Liver (tissue), 9 donors: ENCODE measurements around the gene CACTIN. TPM values are rescaled to one million over a fixed set of nuclear protein-coding genes. Genes with fewer than 3 reads are reported as not detected.

ENCODE experiments used
- DNase-seq: peaks from one replicate; pipeline ENCODE4 v3.0.0-alpha.2; 2017; ENCODE audit warnings: low spot score
- H3K27ac ChIP-seq, 2 donors: one replicate each; pipeline ENCODE4 v1.7.0; 2013; ENCODE audit warnings: inconsistent platforms in 2 of 2, low read length in 2 of 2, control low read depth in 1 of 2, low read depth in 1 of 2, mild to moderate bottlenecking in 1 of 2
- H3K27me3 ChIP-seq, 4 donors: one replicate each; pipeline versions ENCODE4 v1.6.1 to v1.7.0; 2013; ENCODE audit warnings: low read length in 3 of 4, inconsistent platforms in 1 of 4, mild to moderate bottlenecking in 1 of 4, moderate library complexity in 1 of 4; ENCODE audit not compliant: control insufficient read depth in 4 of 4, insufficient read depth in 4 of 4
- H3K36me3 ChIP-seq, 4 donors: one replicate each; pipeline versions ENCODE4 v1.6.1 to v1.7.0; 2013; ENCODE audit warnings: low read length in 3 of 4, mild to moderate bottlenecking in 3 of 4, low read depth in 1 of 4, moderate library complexity in 1 of 4; ENCODE audit not compliant: control insufficient read depth in 4 of 4, insufficient read depth in 3 of 4
- H3K4me1 ChIP-seq, 4 donors: one replicate each; pipeline versions ENCODE4 v1.6.1 to v1.7.0; 2013; ENCODE audit warnings: low read length in 3 of 4, mild to moderate bottlenecking in 3 of 4, moderate library complexity in 1 of 4; ENCODE audit not compliant: control insufficient read depth in 4 of 4, insufficient read depth in 4 of 4
- H3K4me3 ChIP-seq, 3 donors: one replicate each; pipeline versions ENCODE4 v1.6.1 to v1.7.0; 2013; ENCODE audit warnings: low read length in 3 of 3, control low read depth in 1 of 3, low read depth in 1 of 3, mild to moderate bottlenecking in 1 of 3
- H3K9ac ChIP-seq, 2 donors: one replicate each; pipeline ENCODE4 v1.7.0; 2013; ENCODE audit warnings: low read length in 2 of 2, mild to moderate bottlenecking in 2 of 2, moderate library complexity in 2 of 2, control low read depth in 1 of 2, low read depth in 1 of 2
- H3K9me3 ChIP-seq, 4 donors: one replicate each; pipeline versions ENCODE4 v1.6.1 to v1.7.0; 2013; ENCODE audit warnings: low read length in 3 of 4; ENCODE audit not compliant: control insufficient read depth in 4 of 4
- ATF3 ChIP-seq: IDR thresholded peaks from 2 replicates; pipeline ENCODE4 v1.6.1; 2016; ENCODE audit warnings: antibody characterized with exemption
- CTCF ChIP-seq: fragments of 150-350 bp; IDR thresholded peaks from 2 replicates; pipeline ENCODE4 v1.5.1; 2017; ENCODE audit warnings: improper control_type of control experiment, low read depth, low read length; ENCODE audit not compliant: missing input control
- EGR1 ChIP-seq, 2 donors: IDR thresholded peaks; 2 replicates each; pipeline ENCODE4 v1.6.1; 2016 to 2018; ENCODE audit warnings: antibody characterized with exemption in 2 of 2, low read depth in 2 of 2
- FOXA1 ChIP-seq: IDR thresholded peaks from 2 replicates; pipeline ENCODE4 v1.6.1; 2016; ENCODE audit warnings: antibody characterized with exemption
- FOXA2 ChIP-seq: IDR thresholded peaks from 2 replicates; pipeline ENCODE4 v1.6.1; 2016; ENCODE audit warnings: antibody characterized with exemption
- GABPA ChIP-seq, 2 donors: IDR thresholded peaks in 1 of 2; conservative IDR thresholded peaks in 1 of 2; 2 replicates each; pipeline ENCODE4 v1.6.1; 2016; ENCODE audit warnings: antibody characterized with exemption in 2 of 2, mild to moderate bottlenecking in 1 of 2, moderate library complexity in 1 of 2
- HNF4A ChIP-seq, 2 donors: conservative IDR thresholded peaks; 2 replicates each; pipeline ENCODE4 v1.6.1; 2016; ENCODE audit warnings: antibody characterized with exemption in 2 of 2, mild to moderate bottlenecking in 2 of 2
- HNF4G ChIP-seq: IDR thresholded peaks from 2 replicates; pipeline ENCODE4 v1.6.1; 2016; ENCODE audit warnings: antibody characterized with exemption
- JUND ChIP-seq, 2 donors: IDR thresholded peaks; 2 replicates each; pipeline ENCODE4 v1.6.1; 2016; ENCODE audit warnings: antibody characterized with exemption in 2 of 2
- RAD21 ChIP-seq, 2 donors: IDR thresholded peaks; 2 replicates each; pipeline ENCODE4 v1.6.1; 2016; ENCODE audit warnings: antibody characterized with exemption in 2 of 2, mild to moderate bottlenecking in 2 of 2
- REST ChIP-seq: IDR thresholded peaks from 2 replicates; pipeline ENCODE4 v1.6.1; 2016; ENCODE audit warnings: antibody characterized with exemption, mild to moderate bottlenecking
- RXRA ChIP-seq, 2 donors: IDR thresholded peaks; 2 replicates each; pipeline ENCODE4 v1.6.1; 2017 to 2018; ENCODE audit warnings: antibody characterized with exemption in 2 of 2, mild to moderate bottlenecking in 1 of 2
- SP1 ChIP-seq: IDR thresholded peaks from 2 replicates; pipeline ENCODE4 v1.6.1; 2018; ENCODE audit warnings: antibody characterized with exemption, mild to moderate bottlenecking
- TAF1 ChIP-seq: conservative IDR thresholded peaks from 2 replicates; pipeline ENCODE4 v1.6.1; 2016; ENCODE audit warnings: antibody characterized with exemption, mild to moderate bottlenecking
- YY1 ChIP-seq: IDR thresholded peaks from 2 replicates; pipeline ENCODE4 v1.6.1; 2016; ENCODE audit warnings: antibody characterized with exemption, mild to moderate bottlenecking
- ZBTB33 ChIP-seq: IDR thresholded peaks from 2 replicates; pipeline ENCODE4 v1.6.1; 2016; ENCODE audit warnings: antibody characterized with exemption
- WGBS: extraction: QIAGEN DNeasy Blood & Tissue Kit; methylation state at CpG from one replicate; pipeline ENCODE4 v1.1.7; 2013; 5-methylcytosine and 5-hydroxymethylcytosine counted together
- polyA plus RNA-seq, 2 donors: library from polyadenylated mRNA; stranded (reverse) in 1 of 2; unstranded in 1 of 2; fragments of 200-250 nt in 1 of 2; fragments of >200 nt in 1 of 2; fragmentation: Nextera tagmentation in 1 of 2; extraction: Ambion mirVana in 1 of 2; gene quantifications; one replicate each; pipeline versions ENCODE4 v1.2.1 to v1.2.3, GENCODE V29; 2013 to 2015
- total RNA-seq, 2 donors: library from RNA; depleted of rRNA; stranded (reverse); fragments of >200 nt; gene quantifications; one replicate each; pipeline ENCODE4 v1.2.3, GENCODE V29; 2014
- donor health status: healthy.
- donor health status: healthy.
- donor health status: healthy.
- donor health status: healthy.
- donor health status: healthy.

CACTIN gene
- total and polyA plus RNA-seq, 4 donors, result 1.9 to 13.2 (median 10.0) TPM

GRCh38 chr19:3612901-3613741 is 13.5 kb downstream of the CACTIN start:
- Histone ChIP-seq H3K9me3 (no peaks in the 10 kb centered on the region), H3K4me3 (no peak overlapping the region), H3K27ac (peak overlapping the region; percentile 44 to 50), H3K36me3 (peaks cover 4 to 26% (median 8%) of the 10 kb centered on the region in 4 donors), H3K27me3 (no peaks in the 10 kb centered on the region), H3K9ac (no peak overlapping the region), H3K4me1 (peaks cover 0 to 2% (median under 1%) of the 10 kb centered on the region in 4 donors)
- 85% methylated on average over 79 of the region's 79 CpGs for WGBS
- TF ChIP-seq TAF1 (no peak), RXRA (IDR thresholded peaks at IDR 0.05) (no peak), ATF3 (no peak), EGR1 (IDR thresholded peaks at IDR 0.05; ENCODE audit: low read depth in 2 of 2) (no peak), HNF4G (no peak), YY1 (no peak), GABPA (IDR thresholded peaks at IDR 0.05 in 1 of 2, conservative IDR thresholded peaks at IDR 0.05 in 1 of 2) (no peak), JUND (IDR thresholded peaks at IDR 0.05) (no peak), FOXA1 (no peak), ZBTB33 (no peak), RAD21 (IDR thresholded peaks at IDR 0.05) (no peak), CTCF (no peak), FOXA2 (no peak), SP1 (no peak), HNF4A (conservative IDR thresholded peaks at IDR 0.05) (no peak), REST (no peak)
- no peak for DNase-seq
